ENCODE results near the gene EXOSC3. TPM values are rescaled to one million over a fixed set of nuclear protein-coding genes. Genes with fewer than 3 reads are reported as not detected.

Gene EXOSC3
- total and polyA plus RNA-seq, 9 of the 15 experiments (the other 6 are each of a cell fraction or from before 2014, with no cell fraction given), result 18.5 to 266 (median 114) TPM

- TF ChIP-seq CEBPG (CRISPR knock-in tag; IDR thresholded peaks at IDR 0.05) (no peak), CEBPG (tag; conservative IDR thresholded peaks at IDR 0.05 in 1 of 2, IDR thresholded peaks at IDR 0.05 in 1 of 2) (peak in 1 of 2 experiments; percentile 24; a peak in 1 of 4 replicates), CREB3L1 (IDR thresholded peaks at IDR 0.05; ENCODE audit: borderline replicate concordance, low read depth) (no peak), ZBTB40 (IDR thresholded peaks at IDR 0.05) (no peak), ZBTB40 (CRISPR knock-in tag; IDR thresholded peaks at IDR 0.05) (no peak), TEAD1 (CRISPR knock-in tag; IDR thresholded peaks at IDR 0.05) (no peak), SMARCA4 (IDR thresholded peaks at IDR 0.05) (no peak), CEBPB (tag; IDR thresholded peaks at IDR 0.05) (0 out of 2 replicates have a peak, but pooled peaks have one; percentile 12)
These were observed 24.3 kb downstream of the EXOSC3 start (continued) for GRCh38 chr9:37760416-37761161.

Measured in K562 (cell line).